ENCODE data around the gene RFPL3.

The RFPL3 gene

DNA sequence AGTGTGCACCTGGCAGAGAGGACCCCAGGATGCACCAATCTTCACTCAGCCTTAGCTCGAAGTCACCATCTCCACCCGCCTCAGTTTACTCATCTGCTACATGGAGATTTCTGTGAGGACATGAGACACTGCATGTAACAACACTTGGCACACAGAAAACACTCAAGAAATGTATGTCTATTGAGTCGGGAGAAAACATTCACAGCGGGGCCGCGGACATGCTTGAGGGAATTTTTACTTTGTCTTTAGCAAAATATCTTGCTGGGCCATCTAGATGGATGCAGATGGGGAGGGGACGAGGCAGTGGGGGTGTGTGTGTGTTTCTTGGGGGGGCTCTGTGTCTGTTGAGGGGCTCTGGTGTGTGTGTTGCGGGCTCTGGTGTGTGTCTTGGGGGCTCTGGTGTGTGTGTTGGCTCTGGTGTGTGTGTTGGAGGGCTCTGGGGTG lies 28.4 kb upstream of the RFPL3 start:
- no peak overlapping the region for H3K27ac ChIP-seq (ENCODE audit: extremely low read depth, low read depth, low read length)
- ChIA-PET POLR2A (no interaction called here), CTCF (no interaction called here)
- H3K9me3 ChIP-seq (ENCODE audit: control insufficient read depth, insufficient read depth, low read depth, low read length): no peaks in the 10 kb centered on the region
- no peaks in the 10 kb centered on the region for H3K4me1 ChIP-seq (ENCODE audit: control insufficient read depth, insufficient read depth, low read length)
- H3K36me3 ChIP-seq (ENCODE audit: control insufficient read depth in 2 of 2, insufficient read depth in 1 of 2, low read length in 2 of 2): no peaks in the 10 kb centered on the region
- H3K4me3 ChIP-seq (ENCODE audit: low read depth, low read length): no peak overlapping the region
- no peak for TF ChIP-seq REPIN1 (tag by site-specific recombination; IDR thresholded peaks at IDR 0.05; ENCODE audit: low read depth)
- no peak for TF ChIP-seq ZNF521 (tag by site-specific recombination; IDR thresholded peaks at IDR 0.05)
- TF ChIP-seq HOXD13 (CRISPR knock-in tag; IDR thresholded peaks at IDR 0.05; ENCODE audit: borderline replicate concordance): no peak
- TF ChIP-seq ZNF426 (tag by site-specific recombination; IDR thresholded peaks at IDR 0.05): no peak
- no peak for TF ChIP-seq ZSCAN16 (tag by site-specific recombination; IDR thresholded peaks at IDR 0.05)
- no peak for TF ChIP-seq GLIS1 (tag by site-specific recombination; IDR thresholded peaks at IDR 0.05)
- no peak for TF ChIP-seq MYNN (tag by site-specific recombination; IDR thresholded peaks at IDR 0.05; ENCODE audit: borderline replicate concordance)
- TF ChIP-seq GLI2 (tag by site-specific recombination; IDR thresholded peaks at IDR 0.05; ENCODE audit: borderline replicate concordance, low read depth): no peak
- no peak for TF ChIP-seq ZNF660 (tag by site-specific recombination; IDR thresholded peaks at IDR 0.05)
- TF ChIP-seq ZNF324 (tag by site-specific recombination; IDR thresholded peaks at IDR 0.05): no peak
- TF ChIP-seq ZXDB (tag by site-specific recombination; IDR thresholded peaks at IDR 0.05): no peak
- TF ChIP-seq, protein P1, sequence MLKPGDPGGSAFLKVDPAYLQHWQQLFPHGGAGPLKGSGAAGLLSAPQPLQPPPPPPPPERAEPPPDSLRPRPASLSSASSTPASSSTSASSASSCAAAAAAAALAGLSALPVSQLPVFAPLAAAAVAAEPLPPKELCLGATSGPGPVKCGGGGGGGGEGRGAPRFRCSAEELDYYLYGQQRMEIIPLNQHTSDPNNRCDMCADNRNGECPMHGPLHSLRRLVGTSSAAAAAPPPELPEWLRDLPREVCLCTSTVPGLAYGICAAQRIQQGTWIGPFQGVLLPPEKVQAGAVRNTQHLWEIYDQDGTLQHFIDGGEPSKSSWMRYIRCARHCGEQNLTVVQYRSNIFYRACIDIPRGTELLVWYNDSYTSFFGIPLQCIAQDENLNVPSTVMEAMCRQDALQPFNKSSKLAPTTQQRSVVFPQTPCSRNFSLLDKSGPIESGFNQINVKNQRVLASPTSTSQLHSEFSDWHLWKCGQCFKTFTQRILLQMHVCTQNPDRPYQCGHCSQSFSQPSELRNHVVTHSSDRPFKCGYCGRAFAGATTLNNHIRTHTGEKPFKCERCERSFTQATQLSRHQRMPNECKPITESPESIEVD (tag by site-specific recombination; IDR thresholded peaks at IDR 0.05): no peak
- TF ChIP-seq OSR2 (tag by site-specific recombination; IDR thresholded peaks at IDR 0.05): no peak
- no peak for TF ChIP-seq ZNF792 (tag by site-specific recombination; IDR thresholded peaks at IDR 0.05)
- TF ChIP-seq ZNF785 (tag by site-specific recombination; IDR thresholded peaks at IDR 0.05): no peak
- TF ChIP-seq ZNF585B (tag by site-specific recombination; IDR thresholded peaks at IDR 0.05): no peak
- TF ChIP-seq ZNF561 (tag by site-specific recombination; IDR thresholded peaks at IDR 0.05; ENCODE audit: borderline replicate concordance): no peak
- no peak for TF ChIP-seq ZNF549 (tag by site-specific recombination; IDR thresholded peaks at IDR 0.05)

DNA sequence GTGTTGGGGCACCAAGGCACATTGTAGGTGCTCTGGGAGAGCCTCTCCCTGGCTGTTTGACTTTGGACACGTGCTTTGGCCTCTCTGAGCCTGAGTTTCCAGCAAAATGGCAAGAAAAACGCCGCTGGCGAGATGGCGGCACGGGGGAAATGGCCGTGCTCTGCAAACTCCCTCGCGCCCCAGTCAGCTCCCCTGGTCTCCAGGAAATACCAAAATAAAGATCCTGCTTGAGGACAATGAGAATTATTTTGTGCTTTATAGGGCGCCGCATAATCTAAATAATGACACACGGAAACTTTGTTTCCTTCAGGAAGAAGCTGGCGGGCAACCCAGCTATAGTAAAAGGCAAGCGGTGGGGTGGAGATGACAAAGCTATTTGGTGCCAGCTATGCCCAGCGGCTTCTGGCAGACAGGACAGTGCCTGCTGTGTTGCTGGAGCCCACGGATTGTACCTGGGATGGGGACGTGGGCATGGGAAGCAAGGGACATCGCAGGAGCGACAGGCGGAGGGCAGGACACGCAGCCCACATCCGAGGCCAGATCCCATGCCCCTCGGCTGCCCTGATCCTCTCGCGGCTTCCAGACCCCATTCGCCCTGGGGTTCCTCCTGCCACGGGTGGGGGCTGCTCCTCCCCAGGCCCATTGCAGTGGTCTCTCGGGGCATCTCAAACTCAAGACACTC lies 26.3 kb upstream of the RFPL3 start:
- Histone ChIP-seq H3K36me3 (ENCODE audit: control insufficient read depth in 2 of 2, insufficient read depth in 1 of 2, low read length in 2 of 2) (no peaks in the 10 kb centered on the region), H3K4me3 (ENCODE audit: low read depth, low read length) (no peak overlapping the region), H3K9me3 (ENCODE audit: control insufficient read depth, insufficient read depth, low read depth, low read length) (no peaks in the 10 kb centered on the region), H3K27ac (ENCODE audit: extremely low read depth, low read depth, low read length) (no peak overlapping the region), H3K4me1 (ENCODE audit: control insufficient read depth, insufficient read depth, low read length) (no peaks in the 10 kb centered on the region)
- POLR2A ChIA-PET: no interaction called here
- CTCF ChIA-PET: interaction anchor here (0.6 kb wide), 1 partner anchor 699 kb away, joined by 3 read pairs; no protein-coding TSS in a partner anchor
- TF ChIP-seq, protein P2, sequence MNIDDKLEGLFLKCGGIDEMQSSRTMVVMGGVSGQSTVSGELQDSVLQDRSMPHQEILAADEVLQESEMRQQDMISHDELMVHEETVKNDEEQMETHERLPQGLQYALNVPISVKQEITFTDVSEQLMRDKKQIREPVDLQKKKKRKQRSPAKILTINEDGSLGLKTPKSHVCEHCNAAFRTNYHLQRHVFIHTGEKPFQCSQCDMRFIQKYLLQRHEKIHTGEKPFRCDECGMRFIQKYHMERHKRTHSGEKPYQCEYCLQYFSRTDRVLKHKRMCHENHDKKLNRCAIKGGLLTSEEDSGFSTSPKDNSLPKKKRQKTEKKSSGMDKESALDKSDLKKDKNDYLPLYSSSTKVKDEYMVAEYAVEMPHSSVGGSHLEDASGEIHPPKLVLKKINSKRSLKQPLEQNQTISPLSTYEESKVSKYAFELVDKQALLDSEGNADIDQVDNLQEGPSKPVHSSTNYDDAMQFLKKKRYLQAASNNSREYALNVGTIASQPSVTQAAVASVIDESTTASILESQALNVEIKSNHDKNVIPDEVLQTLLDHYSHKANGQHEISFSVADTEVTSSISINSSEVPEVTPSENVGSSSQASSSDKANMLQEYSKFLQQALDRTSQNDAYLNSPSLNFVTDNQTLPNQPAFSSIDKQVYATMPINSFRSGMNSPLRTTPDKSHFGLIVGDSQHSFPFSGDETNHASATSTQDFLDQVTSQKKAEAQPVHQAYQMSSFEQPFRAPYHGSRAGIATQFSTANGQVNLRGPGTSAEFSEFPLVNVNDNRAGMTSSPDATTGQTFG (tag by site-specific recombination; IDR thresholded peaks at IDR 0.05; ENCODE audit: borderline replicate concordance): no peak
- TF ChIP-seq ZFP41 (tag by site-specific recombination; IDR thresholded peaks at IDR 0.05; ENCODE audit: borderline replicate concordance): no peak
- TF ChIP-seq ZNF660 (tag by site-specific recombination; IDR thresholded peaks at IDR 0.05): no peak
- TF ChIP-seq ZNF548 (tag by site-specific recombination; IDR thresholded peaks at IDR 0.05): no peak
- TF ChIP-seq ZSCAN23 (tag by site-specific recombination; IDR thresholded peaks at IDR 0.05): no peak
- TF ChIP-seq ZNF747 (tag by site-specific recombination; IDR thresholded peaks at IDR 0.05): no peak
- TF ChIP-seq, protein P3, sequence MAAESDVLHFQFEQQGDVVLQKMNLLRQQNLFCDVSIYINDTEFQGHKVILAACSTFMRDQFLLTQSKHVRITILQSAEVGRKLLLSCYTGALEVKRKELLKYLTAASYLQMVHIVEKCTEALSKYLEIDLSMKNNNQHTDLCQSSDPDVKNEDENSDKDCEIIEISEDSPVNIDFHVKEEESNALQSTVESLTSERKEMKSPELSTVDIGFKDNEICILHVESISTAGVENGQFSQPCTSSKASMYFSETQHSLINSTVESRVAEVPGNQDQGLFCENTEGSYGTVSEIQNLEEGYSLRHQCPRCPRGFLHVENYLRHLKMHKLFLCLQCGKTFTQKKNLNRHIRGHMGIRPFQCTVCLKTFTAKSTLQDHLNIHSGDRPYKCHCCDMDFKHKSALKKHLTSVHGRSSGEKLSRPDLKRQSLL (tag by site-specific recombination; IDR thresholded peaks at IDR 0.05): no peak
- no peak for TF ChIP-seq ZNF416 (tag by site-specific recombination; IDR thresholded peaks at IDR 0.05)
- no peak for TF ChIP-seq ZNF658 (tag by site-specific recombination; IDR thresholded peaks at IDR 0.05)
- no peak for TF ChIP-seq ZBTB8A (tag by site-specific recombination; IDR thresholded peaks at IDR 0.05)
- TF ChIP-seq, protein P4, sequence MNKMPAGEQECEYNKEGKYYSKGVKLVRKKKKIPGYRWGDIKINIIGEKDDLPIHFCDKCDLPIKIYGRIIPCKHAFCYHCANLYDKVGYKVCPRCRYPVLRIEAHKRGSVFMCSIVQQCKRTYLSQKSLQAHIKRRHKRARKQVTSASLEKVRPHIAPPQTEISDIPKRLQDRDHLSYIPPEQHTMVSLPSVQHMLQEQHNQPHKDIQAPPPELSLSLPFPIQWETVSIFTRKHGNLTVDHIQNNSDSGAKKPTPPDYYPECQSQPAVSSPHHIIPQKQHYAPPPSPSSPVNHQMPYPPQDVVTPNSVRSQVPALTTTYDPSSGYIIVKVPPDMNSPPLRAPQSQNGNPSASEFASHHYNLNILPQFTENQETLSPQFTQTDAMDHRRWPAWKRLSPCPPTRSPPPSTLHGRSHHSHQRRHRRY (tag by site-specific recombination; IDR thresholded peaks at IDR 0.05): no peak
- TF ChIP-seq SCRT1 (tag by site-specific recombination; IDR thresholded peaks at IDR 0.05; ENCODE audit: borderline replicate concordance): no peak
